MCF 10A (cell line): ENCODE data around the gene PLA2G3. TPM values are rescaled to one million over a fixed set of nuclear protein-coding genes. Genes with fewer than 3 reads are reported as not detected.
"Not testable (repeated sequence)": the region's sequence is repeated elsewhere in the genome, so short reads cannot be mapped to it uniquely, and the experiment has no call there.

Experiments used
- BruUV-seq: library from RNA; stranded (reverse); fragments of 400-500 nt; replicated peaks from 2 replicates; lab custom pipeline; 2021; lab: Mats Ljungman, UMichigan
- CTCF ChIA-PET: fragments of 300-600 bp; sonication (Branson Sonifier 250); formaldehyde crosslinking; extraction: SDS; loops from one replicate; lab custom pipeline; 2021; ENCODE audit warnings: antibody characterized with exemption, inconsistent platforms; lab: Yijun Ruan, JAX
- POLR2A ChIA-PET: fragments of 300-600, 350-650 bp; sonication (Branson Sonifier 250); formaldehyde crosslinking; extraction: SDS; loops from one replicate; lab custom pipeline; 2020; ENCODE audit warnings: antibody characterized with exemption, inconsistent platforms; lab: Yijun Ruan, JAX
- DNase-seq: peaks from one replicate; pipeline ENCODE4 v3.0.0-alpha.2; 2018; ENCODE audit not compliant: unreplicated experiment
- H3K27ac Mint-ChIP-seq: one replicate; pipeline ENCODE4 v1.8.0; 2022; ENCODE audit warnings: mild to moderate bottlenecking, low read depth, mixed read lengths; ENCODE audit not compliant: unreplicated experiment
- H3K27me3 Mint-ChIP-seq: one replicate; pipeline ENCODE4 v1.8.0; 2022; ENCODE audit warnings: mixed read lengths; ENCODE audit not compliant: insufficient read depth, unreplicated experiment
- H3K36me3 Mint-ChIP-seq: one replicate; pipeline ENCODE4 v1.8.0; 2022; ENCODE audit warnings: mild to moderate bottlenecking, moderate library complexity, mixed read lengths; ENCODE audit not compliant: insufficient read depth, unreplicated experiment
- H3K4me1 Mint-ChIP-seq: one replicate; pipeline ENCODE4 v1.8.0; 2022; ENCODE audit warnings: mixed read lengths; ENCODE audit not compliant: insufficient read depth, unreplicated experiment
- H3K4me3 Mint-ChIP-seq: one replicate; pipeline ENCODE4 v1.8.0; 2022; ENCODE audit warnings: mild to moderate bottlenecking, moderate library complexity, mixed read lengths; ENCODE audit not compliant: unreplicated experiment
- H3K9me3 Mint-ChIP-seq: one replicate; pipeline ENCODE4 v1.8.0; 2022; ENCODE audit warnings: mixed read lengths; ENCODE audit not compliant: unreplicated experiment
- intact Hi-C: fragments of 100-400 bp; cut with micrococcal nuclease; formaldehyde crosslinking; loops from 2 replicates; pipeline ENCODE4 v1.14.1; 2022
- total RNA-seq: library from RNA; stranded (reverse); gene quantifications from 2 replicates; pipeline ENCODE4 v1.2.3, GENCODE V29; 2022
- TF ChIP-seq, protein P1 (sequence below): fragments of 200-600 bp; IDR thresholded peaks from one replicate; pipeline ENCODE4 v1.8.0; 2022; ENCODE audit warnings: antibody characterized with exemption, mild to moderate bottlenecking; ENCODE audit not compliant: unreplicated experiment

PLA2G3 gene
- total RNA-seq, 1 experiment from 2014 or later: not detected

DNA sequence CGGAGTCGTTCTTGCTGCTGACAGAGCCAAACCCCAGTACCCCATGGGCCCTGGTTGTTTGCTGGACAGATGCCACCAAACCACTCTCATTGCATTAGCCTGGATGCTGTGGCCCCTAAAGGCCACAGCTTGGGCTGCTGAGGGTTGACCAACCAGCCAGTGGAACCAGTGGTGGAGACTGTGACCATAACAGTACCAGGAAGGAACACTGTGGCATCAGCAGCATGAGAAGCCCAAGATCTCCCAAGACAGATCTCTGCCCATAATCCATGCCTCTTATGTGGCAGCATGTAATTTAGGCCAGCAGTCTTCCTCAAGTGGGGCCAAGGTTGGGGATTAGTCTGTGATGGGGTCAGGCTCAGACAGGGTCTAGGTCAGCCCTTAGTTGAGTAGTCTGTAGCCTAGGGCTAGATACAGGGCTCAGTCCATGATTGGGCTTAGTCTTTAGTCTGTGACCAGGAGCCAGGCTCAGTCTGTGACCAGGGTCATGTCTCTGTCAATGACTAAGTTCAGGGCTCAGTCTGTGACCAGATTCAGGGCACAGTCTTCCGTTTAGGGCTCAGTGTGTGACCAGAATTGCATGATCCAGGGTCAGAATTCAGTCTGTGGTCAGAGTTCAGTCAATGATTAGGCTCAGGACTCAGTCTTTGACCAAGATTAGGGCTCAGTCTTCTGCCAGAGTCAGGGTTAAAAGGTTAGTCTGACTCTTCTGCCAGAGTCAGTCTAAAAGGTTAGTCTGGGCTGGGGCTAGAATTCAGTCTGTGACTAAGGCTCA is 22.1 kb downstream of the PLA2G3 start:
- BruUV-seq: no TSS peak
- ChIA-PET CTCF (interaction anchor here (0.7 to 2.7 kb wide), 4 partner anchors 10 to 30 kb away, joined by 3 to 19 read pairs (median 4); partner anchors contain the start of gene SELENOM), POLR2A (no interaction called here)
- Mint-ChIP-seq H3K36me3 (no peaks in the 10 kb centered on the region), H3K4me1 (peaks cover 5% of the 10 kb centered on the region), H3K27me3 (no peaks in the 10 kb centered on the region), H3K27ac (no peak overlapping the region), H3K4me3 (no peak overlapping the region), H3K9me3 (no peaks in the 10 kb centered on the region)
- no peak for DNase-seq
- intact Hi-C loops: no loop called here
- TF ChIP-seq, protein P1, sequence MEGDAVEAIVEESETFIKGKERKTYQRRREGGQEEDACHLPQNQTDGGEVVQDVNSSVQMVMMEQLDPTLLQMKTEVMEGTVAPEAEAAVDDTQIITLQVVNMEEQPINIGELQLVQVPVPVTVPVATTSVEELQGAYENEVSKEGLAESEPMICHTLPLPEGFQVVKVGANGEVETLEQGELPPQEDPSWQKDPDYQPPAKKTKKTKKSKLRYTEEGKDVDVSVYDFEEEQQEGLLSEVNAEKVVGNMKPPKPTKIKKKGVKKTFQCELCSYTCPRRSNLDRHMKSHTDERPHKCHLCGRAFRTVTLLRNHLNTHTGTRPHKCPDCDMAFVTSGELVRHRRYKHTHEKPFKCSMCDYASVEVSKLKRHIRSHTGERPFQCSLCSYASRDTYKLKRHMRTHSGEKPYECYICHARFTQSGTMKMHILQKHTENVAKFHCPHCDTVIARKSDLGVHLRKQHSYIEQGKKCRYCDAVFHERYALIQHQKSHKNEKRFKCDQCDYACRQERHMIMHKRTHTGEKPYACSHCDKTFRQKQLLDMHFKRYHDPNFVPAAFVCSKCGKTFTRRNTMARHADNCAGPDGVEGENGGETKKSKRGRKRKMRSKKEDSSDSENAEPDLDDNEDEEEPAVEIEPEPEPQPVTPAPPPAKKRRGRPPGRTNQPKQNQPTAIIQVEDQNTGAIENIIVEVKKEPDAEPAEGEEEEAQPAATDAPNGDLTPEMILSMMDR: no peak

DNA sequence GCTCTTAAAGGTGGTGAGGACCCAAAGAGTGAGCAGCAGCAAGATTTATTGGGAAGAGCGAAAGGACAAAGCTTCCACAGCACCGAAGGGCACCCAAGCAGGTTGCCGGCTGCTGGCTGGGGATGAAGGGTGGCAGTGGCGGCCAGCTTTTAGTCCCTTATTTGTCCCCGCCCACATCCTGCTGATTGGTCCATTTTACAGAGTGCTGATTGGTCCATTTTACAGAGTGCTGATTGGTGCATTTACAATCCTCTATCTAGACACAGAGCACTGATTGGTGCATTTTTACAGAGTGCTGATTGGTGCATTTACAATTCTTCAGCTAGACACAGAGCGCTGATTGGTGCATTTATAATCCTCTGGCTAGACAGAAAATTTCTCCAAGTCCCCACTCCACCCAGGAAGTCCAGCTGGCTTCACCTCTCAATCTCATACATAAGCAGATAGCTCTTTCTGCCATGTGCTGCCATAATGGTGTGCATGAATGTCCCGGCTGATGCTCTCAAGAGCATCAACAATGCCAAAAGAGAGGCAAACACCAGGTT is 27.7 kb downstream of the PLA2G3 start:
- POLR2A ChIA-PET: interaction anchor here (0.7 kb wide), 1 partner anchor 136 kb away, joined by 4 read pairs; no protein-coding TSS in a partner anchor

DNA sequence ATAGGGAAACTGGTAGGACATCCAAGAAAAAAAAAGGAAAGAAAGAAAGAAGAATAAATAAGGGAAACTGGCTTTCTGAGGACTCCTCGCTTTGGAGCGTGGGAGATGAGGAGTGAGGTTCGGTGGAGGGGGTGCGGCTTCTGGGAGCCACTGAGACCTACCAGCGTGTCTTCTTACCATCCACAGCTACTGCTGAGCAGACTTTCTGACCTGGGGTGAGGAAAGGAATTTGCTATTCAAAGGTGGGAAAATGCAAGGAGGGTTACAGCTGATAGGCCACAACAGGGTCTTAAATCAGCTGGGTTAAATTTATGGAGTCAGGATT is 32.5 kb downstream of the PLA2G3 start:
- intact Hi-C loops: loop anchor here (1.0 kb wide), 4 partner anchors 19 to 164 kb away; no protein-coding TSS in a partner anchor
- H3K9me3 Mint-ChIP-seq: no peaks in the 10 kb centered on the region
- peak overlapping the region; percentile 82 for H3K4me3 Mint-ChIP-seq
- POLR2A ChIA-PET: interaction anchor here (0.6 to 3.8 kb wide), 19 partner anchors 9 to 336 kb away, joined by 3 to 21 read pairs (median 7); partner anchors contain the start of genes DRG1, INPP5J, MORC2 and RNF185
- H3K27ac Mint-ChIP-seq: peak overlapping the region; percentile 96
- TF ChIP-seq, protein P1: no peak
- H3K36me3 Mint-ChIP-seq: peaks cover 7% of the 10 kb centered on the region
- no TSS peak for BruUV-seq
- CTCF ChIA-PET: interaction anchor here (0.6 to 4.7 kb wide), 42 partner anchors 9 to 365 kb away, joined by 3 to 62 read pairs (median 5); partner anchors contain the start of genes INPP5J, LIMK2, RNF185 and TUG1
- no peak for DNase-seq
- H3K4me1 Mint-ChIP-seq: peaks cover 18% of the 10 kb centered on the region
- no peaks in the 10 kb centered on the region for H3K27me3 Mint-ChIP-seq

More for the DNA sequence above, 27.7 kb downstream of the PLA2G3 start:
- H3K4me3 Mint-ChIP-seq, H3K36me3 Mint-ChIP-seq, BruUV-seq, DNase-seq, H3K9me3 Mint-ChIP-seq, intact Hi-C loops, H3K4me1 Mint-ChIP-seq, H3K27ac Mint-ChIP-seq, H3K27me3 Mint-ChIP-seq: not testable (repeated sequence)
- CTCF ChIA-PET: interaction anchor here (0.6 to 1.2 kb wide), 2 partner anchors 37 to 429 kb away, joined by 3 to 6 read pairs; no protein-coding TSS in a partner anchor

DNA sequence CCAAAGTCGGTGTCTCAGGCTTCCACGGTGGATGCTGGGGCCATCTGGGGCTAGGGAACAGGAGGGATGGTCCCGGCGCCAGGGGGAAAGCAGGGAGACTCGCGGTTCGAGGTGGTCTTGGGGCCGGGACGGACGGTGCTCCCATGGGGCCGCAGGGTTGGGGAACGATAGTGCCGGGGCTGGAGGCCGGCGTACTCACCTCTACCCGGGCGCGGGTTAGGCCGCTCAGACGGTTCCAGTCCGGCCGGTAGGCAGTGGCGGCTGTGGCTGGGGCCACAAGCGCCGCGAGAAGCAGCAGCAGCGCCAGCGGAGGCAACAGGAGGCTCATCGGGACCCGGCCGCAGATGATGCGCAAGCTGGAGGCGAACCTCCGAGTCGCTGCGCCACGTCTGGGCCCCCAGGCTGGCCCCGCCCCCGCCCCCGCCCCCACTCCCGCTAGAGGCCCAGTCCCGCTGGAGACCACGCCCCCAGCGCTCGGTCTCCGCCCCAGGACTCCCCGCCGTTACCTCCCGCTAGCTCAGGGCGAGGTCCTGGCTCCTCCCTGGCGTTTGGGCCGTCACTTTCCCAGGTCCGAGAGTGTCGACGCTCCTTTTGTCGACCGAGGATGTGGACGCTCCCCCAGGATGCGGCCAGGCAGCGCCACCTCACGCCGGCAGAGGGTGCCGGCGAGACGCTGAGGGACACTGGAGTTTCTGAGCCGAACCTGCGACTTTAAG is 33.0 kb downstream of the PLA2G3 start, which contains the start of gene SELENOM:
Gene SELENOM, minus strand, starts transcription at position 391 of the 716 bp plus-strand sequence. Its CDS starts 63 bp downstream, at position 328.
- POLR2A ChIA-PET: interaction anchor here (0.5 to 3.8 kb wide), 23 partner anchors 9 to 335 kb away, joined by 3 to 21 read pairs (median 6); partner anchors contain the start of genes DRG1, INPP5J, MORC2 and RNF185
- intact Hi-C loops: loop anchor here (1.0 kb wide), 4 partner anchors 18 to 165 kb away; no protein-coding TSS in a partner anchor
- BruUV-seq: no TSS peak

More for the DNA sequence above, 33.0 kb downstream of the PLA2G3 start, which contains the start of gene SELENOM:
- Mint-ChIP-seq H3K27ac (peak within 1 kb of the TSS; percentile 96), H3K9me3 (no peaks in the 10 kb centered on the region), H3K36me3 (peaks cover 7% of the 10 kb centered on the region), H3K27me3 (no peaks in the 10 kb centered on the region), H3K4me1 (peaks cover 23% of the 10 kb centered on the region), H3K4me3 (peak within 1 kb of the TSS; percentile 82)
- CTCF ChIA-PET: interaction anchor here (0.5 to 4.7 kb wide), 46 partner anchors 9 to 623 kb away, joined by 3 to 62 read pairs (median 5); partner anchors contain the start of genes INPP5J, LIMK2 and RNF185
- TF ChIP-seq, protein P1: peak; percentile 92
- peak; percentile 99 for DNase-seq
